ENCODE results near the gene AP1M1.
A peak's percentile ranks its signal among the peaks of the same experiment; 100 is the strongest.
"Not testable (repeated sequence)": the region's sequence is repeated elsewhere in the genome, so short reads cannot be mapped to it uniquely, and the experiment has no call there.

The AP1M1 gene

GRCh38 chr19:16175954-16176353 lies 21.8 kb upstream of the AP1M1 start:
- TF ChIP-seq GABPA (IDR thresholded peaks at IDR 0.05; ENCODE audit: low read depth) (no peak), POLR2AphosphoS5 (IDR thresholded peaks at IDR 0.05; ENCODE audit: low read depth) (no peak), SPI1 (IDR thresholded peaks at IDR 0.05; ENCODE audit: borderline replicate concordance, low read depth) (no peak), CTCF (IDR thresholded peaks at IDR 0.05; ENCODE audit: insufficient read depth, low read length) (no peak), REST (IDR thresholded peaks at IDR 0.05; ENCODE audit: insufficient replicate concordance, low read depth) (no peak)
- H3K27me3 ChIP-seq (ENCODE audit: insufficient read depth, poor library complexity, severe bottlenecking), result no peaks in the 10 kb centered on the region
- H3K27ac ChIP-seq (replicated peaks), result no peak overlapping the region
- no peak overlapping the region for H3K4me3 ChIP-seq (replicated peaks; ENCODE audit: insufficient read depth, low read length)
- DNase-seq (ENCODE audit: low read depth in 1 of 2, low spot score in 1 of 2), result no peak

DNA sequence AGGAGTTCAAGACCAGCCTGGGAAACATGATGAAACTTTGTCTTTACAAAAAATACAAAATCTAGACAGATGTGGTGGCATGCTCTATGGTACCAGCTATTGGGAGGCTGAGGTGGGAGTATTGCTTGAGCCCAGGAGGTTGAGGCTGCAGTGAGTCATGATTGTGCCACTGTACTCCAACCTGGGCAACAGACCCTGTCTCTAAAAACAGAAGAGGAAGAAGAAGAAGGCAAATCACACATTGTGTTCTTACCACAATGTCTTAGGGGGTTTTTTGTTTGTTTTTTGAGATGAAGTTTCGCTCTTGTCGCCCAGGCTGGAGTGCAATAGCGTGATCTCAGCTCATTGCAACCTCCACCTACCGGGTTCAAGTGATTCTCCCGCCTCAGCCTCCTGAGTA lies 18.8 kb upstream of the AP1M1 start:
- H3K27me3 ChIP-seq (ENCODE audit: insufficient read depth, poor library complexity, severe bottlenecking); H3K4me3 ChIP-seq (replicated peaks; ENCODE audit: insufficient read depth, low read length); H3K27ac ChIP-seq (replicated peaks): not testable (repeated sequence)
- peak in 1 of 2 experiments; percentile 26 for DNase-seq (ENCODE audit: low read depth in 1 of 2, low spot score in 1 of 2)

DNA sequence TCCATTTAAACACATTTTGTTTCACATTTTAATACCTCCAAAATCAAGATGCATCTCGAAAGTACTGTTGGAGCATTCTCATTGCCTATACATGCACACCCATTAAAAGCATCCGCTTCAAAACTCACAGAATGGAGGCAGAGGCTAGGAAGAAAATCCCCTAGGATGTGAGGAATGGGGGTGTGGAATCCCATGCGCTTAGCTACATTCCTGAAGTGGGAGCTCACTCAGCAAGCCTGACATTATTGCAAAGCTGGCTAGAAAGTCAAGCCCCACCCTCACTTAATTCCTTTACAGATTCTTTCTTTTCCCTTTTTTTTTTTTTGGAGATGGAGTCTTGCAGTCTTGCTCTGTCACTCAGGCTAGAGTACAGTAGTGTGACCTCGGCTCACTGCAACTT lies 17.1 kb upstream of the AP1M1 start:
- DNase-seq (ENCODE audit: low read depth in 1 of 2, low spot score in 1 of 2), result no peak
- H3K4me3 ChIP-seq (replicated peaks; ENCODE audit: insufficient read depth, low read length), result no peak overlapping the region
- TF ChIP-seq SPI1 (IDR thresholded peaks at IDR 0.05; ENCODE audit: borderline replicate concordance, low read depth) (no peak), CTCF (IDR thresholded peaks at IDR 0.05; ENCODE audit: insufficient read depth, low read length) (no peak), GABPA (IDR thresholded peaks at IDR 0.05; ENCODE audit: low read depth) (no peak)
- no peaks in the 10 kb centered on the region for H3K27me3 ChIP-seq (ENCODE audit: insufficient read depth, poor library complexity, severe bottlenecking)
- no peak overlapping the region for H3K27ac ChIP-seq (replicated peaks)

DNA sequence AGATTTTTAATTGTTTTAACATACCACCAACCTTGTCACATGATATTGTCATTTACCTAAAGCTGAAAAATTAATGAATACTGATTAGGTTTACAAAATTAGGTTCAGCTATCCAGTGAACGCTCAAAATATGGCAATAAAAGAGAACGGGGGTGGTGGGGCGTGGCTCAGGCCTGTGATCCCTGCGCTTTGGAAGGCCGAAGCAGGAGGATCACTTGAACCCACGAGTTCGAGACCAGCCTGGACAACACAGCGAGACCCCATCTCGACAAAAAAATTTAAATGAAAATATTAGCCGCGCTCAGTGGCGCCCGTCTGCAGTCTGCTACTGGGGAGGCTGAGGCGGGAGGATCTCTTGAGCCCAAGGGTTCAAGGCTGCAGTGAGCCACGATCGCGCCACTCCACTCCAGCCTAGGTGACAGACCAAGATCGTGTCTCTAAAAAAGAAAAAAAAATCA lies 13.0 kb upstream of the AP1M1 start:
- Histone ChIP-seq H3K27me3 (ENCODE audit: insufficient read depth, poor library complexity, severe bottlenecking) (no peaks in the 10 kb centered on the region), H3K4me3 (replicated peaks; ENCODE audit: insufficient read depth, low read length) (peak overlapping the region; percentile 87), H3K27ac (replicated peaks) (peak overlapping the region; percentile 49)
- no peak for DNase-seq (ENCODE audit: low read depth in 1 of 2, low spot score in 1 of 2)
- TF ChIP-seq POLR2AphosphoS5 (IDR thresholded peaks at IDR 0.05; ENCODE audit: low read depth), result no peak
- TF ChIP-seq SPI1 (IDR thresholded peaks at IDR 0.05; ENCODE audit: borderline replicate concordance, low read depth), result no peak
- no peak for TF ChIP-seq CTCF (IDR thresholded peaks at IDR 0.05; ENCODE audit: insufficient read depth, low read length)
- no peak for TF ChIP-seq REST (IDR thresholded peaks at IDR 0.05; ENCODE audit: insufficient replicate concordance, low read depth)
- no peak for TF ChIP-seq GABPA (IDR thresholded peaks at IDR 0.05; ENCODE audit: low read depth)
